ENCODE measurements around the gene PIK3R5.
A peak's percentile ranks its signal among the peaks of the same experiment; 100 is the strongest.

Gene PIK3R5

GRCh38 chr17:8997994-8998628 is 32.6 kb upstream of the PIK3R5 start:
- Histone ChIP-seq H3K27ac (ENCODE audit: low read length) (no peak overlapping the region), H3K9ac (ENCODE audit: low read depth, low read length) (no peak overlapping the region), H3K36me3 (ENCODE audit: insufficient read depth, low read length) (no peaks in the 10 kb centered on the region), H3K4me3 (ENCODE audit: low read depth in 1 of 2, low read length in 2 of 2) (no peak overlapping the region), H3K4me2 (ENCODE audit: insufficient read depth, low read length) (peak overlapping the region; percentile 28; the same call in 1 of the 2 replicates), H3K27me3 (ENCODE audit: insufficient read depth, low read length, poor library complexity) (no peaks in the 10 kb centered on the region), H3K9me3 (ENCODE audit: insufficient read depth, low read length, severe bottlenecking) (no peaks in the 10 kb centered on the region), H3K4me1 (ENCODE audit: insufficient read depth, low read length) (peaks cover 7% of the 10 kb centered on the region), H2AFZ (ENCODE audit: low read depth, low read length) (peak overlapping the region; percentile 51; the same call in 1 of the 2 replicates), H4K20me1 (ENCODE audit: insufficient read depth, low read length) (no peaks in the 10 kb centered on the region), H3K79me2 (ENCODE audit: insufficient read depth, low read length) (no peaks in the 10 kb centered on the region)
- TF ChIP-seq EZH2 (IDR thresholded peaks at IDR 0.05; ENCODE audit: borderline replicate concordance, low read depth, low read length, severe bottlenecking): no peak
- TF ChIP-seq CTCF (IDR thresholded peaks at IDR 0.05; ENCODE audit: borderline replicate concordance, extremely low read depth, low read length, poor library complexity, severe bottlenecking): peak; percentile 99
- ATAC-seq (ENCODE audit: insufficient read depth, low read depth): peak; percentile 91
- peak; percentile 83 for DNase-seq

GRCh38 chr17:8995711-8996110 is 30.2 kb upstream of the PIK3R5 start:
- no peaks in the 10 kb centered on the region for H3K27me3 ChIP-seq (ENCODE audit: insufficient read depth, low read length, poor library complexity)
- no peak for DNase-seq
- H3K4me3 ChIP-seq (ENCODE audit: low read depth in 1 of 2, low read length in 2 of 2): no peak overlapping the region
- H3K79me2 ChIP-seq (ENCODE audit: insufficient read depth, low read length): no peaks in the 10 kb centered on the region
- H3K9ac ChIP-seq (ENCODE audit: low read depth, low read length): no peak overlapping the region
- H2AFZ ChIP-seq (ENCODE audit: low read depth, low read length): no peak overlapping the region
- no peak overlapping the region for H3K27ac ChIP-seq (ENCODE audit: low read length)
- no peak overlapping the region for H3K4me2 ChIP-seq (ENCODE audit: insufficient read depth, low read length)
- no peaks in the 10 kb centered on the region for H4K20me1 ChIP-seq (ENCODE audit: insufficient read depth, low read length)
- no peak for ATAC-seq (ENCODE audit: insufficient read depth, low read depth)
- no peaks in the 10 kb centered on the region for H3K36me3 ChIP-seq (ENCODE audit: insufficient read depth, low read length)
- no peaks in the 10 kb centered on the region for H3K9me3 ChIP-seq (ENCODE audit: insufficient read depth, low read length, severe bottlenecking)
- TF ChIP-seq EZH2 (IDR thresholded peaks at IDR 0.05; ENCODE audit: borderline replicate concordance, low read depth, low read length, severe bottlenecking) (no peak), CTCF (IDR thresholded peaks at IDR 0.05; ENCODE audit: borderline replicate concordance, extremely low read depth, low read length, poor library complexity, severe bottlenecking) (no peak)
- peaks cover 11% of the 10 kb centered on the region for H3K4me1 ChIP-seq (ENCODE audit: insufficient read depth, low read length)

GRCh38 chr17:8994319-8994718 is 28.8 kb upstream of the PIK3R5 start:
- TF ChIP-seq CTCF (IDR thresholded peaks at IDR 0.05; ENCODE audit: borderline replicate concordance, extremely low read depth, low read length, poor library complexity, severe bottlenecking) (peak; percentile 82), EZH2 (IDR thresholded peaks at IDR 0.05; ENCODE audit: borderline replicate concordance, low read depth, low read length, severe bottlenecking) (no peak)

More at GRCh38 chr17:8994319-8994718, 28.8 kb upstream of the PIK3R5 start:
- Histone ChIP-seq H3K27me3 (ENCODE audit: insufficient read depth, low read length, poor library complexity) (no peaks in the 10 kb centered on the region), H2AFZ (ENCODE audit: low read depth, low read length) (no peak overlapping the region), H3K4me2 (ENCODE audit: insufficient read depth, low read length) (no peak overlapping the region), H3K9me3 (ENCODE audit: insufficient read depth, low read length, severe bottlenecking) (no peaks in the 10 kb centered on the region), H3K9ac (ENCODE audit: low read depth, low read length) (no peak overlapping the region), H3K4me3 (ENCODE audit: low read depth in 1 of 2, low read length in 2 of 2) (no peak overlapping the region), H3K79me2 (ENCODE audit: insufficient read depth, low read length) (no peaks in the 10 kb centered on the region), H3K4me1 (ENCODE audit: insufficient read depth, low read length) (peaks cover 16% of the 10 kb centered on the region), H3K36me3 (ENCODE audit: insufficient read depth, low read length) (no peaks in the 10 kb centered on the region), H3K27ac (ENCODE audit: low read length) (no peak overlapping the region), H4K20me1 (ENCODE audit: insufficient read depth, low read length) (no peaks in the 10 kb centered on the region)
- ATAC-seq (ENCODE audit: insufficient read depth, low read depth) (peak; percentile 52; the same call in 2 of the 3 replicates), DNase-seq (peak; percentile 71)

Measured in DND-41 (cell line).